ENCODE data around the gene ADAMTS6.
"Not testable (repeated sequence)": the region's sequence is repeated elsewhere in the genome, so short reads cannot be mapped to it uniquely, and the experiment has no call there.

ADAMTS6 gene

GRCh38 chr5:65391591-65391990 lies 90.1 kb downstream of the ADAMTS6 start:
- TF ChIP-seq, protein P1, sequence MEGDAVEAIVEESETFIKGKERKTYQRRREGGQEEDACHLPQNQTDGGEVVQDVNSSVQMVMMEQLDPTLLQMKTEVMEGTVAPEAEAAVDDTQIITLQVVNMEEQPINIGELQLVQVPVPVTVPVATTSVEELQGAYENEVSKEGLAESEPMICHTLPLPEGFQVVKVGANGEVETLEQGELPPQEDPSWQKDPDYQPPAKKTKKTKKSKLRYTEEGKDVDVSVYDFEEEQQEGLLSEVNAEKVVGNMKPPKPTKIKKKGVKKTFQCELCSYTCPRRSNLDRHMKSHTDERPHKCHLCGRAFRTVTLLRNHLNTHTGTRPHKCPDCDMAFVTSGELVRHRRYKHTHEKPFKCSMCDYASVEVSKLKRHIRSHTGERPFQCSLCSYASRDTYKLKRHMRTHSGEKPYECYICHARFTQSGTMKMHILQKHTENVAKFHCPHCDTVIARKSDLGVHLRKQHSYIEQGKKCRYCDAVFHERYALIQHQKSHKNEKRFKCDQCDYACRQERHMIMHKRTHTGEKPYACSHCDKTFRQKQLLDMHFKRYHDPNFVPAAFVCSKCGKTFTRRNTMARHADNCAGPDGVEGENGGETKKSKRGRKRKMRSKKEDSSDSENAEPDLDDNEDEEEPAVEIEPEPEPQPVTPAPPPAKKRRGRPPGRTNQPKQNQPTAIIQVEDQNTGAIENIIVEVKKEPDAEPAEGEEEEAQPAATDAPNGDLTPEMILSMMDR (conservative IDR thresholded peaks at IDR 0.05; ENCODE audit: control insufficient read depth, insufficient read depth, low read depth, low read length): no peak
- H3K4me3 ChIP-seq (ENCODE audit: control insufficient read depth, low read depth, low read length): no peak overlapping the region

GRCh38 chr5:65390208-65390607 lies 91.5 kb downstream of the ADAMTS6 start:
- no peak overlapping the region for H3K4me3 ChIP-seq (ENCODE audit: control insufficient read depth, low read depth, low read length)
- TF ChIP-seq, protein P1 (conservative IDR thresholded peaks at IDR 0.05; ENCODE audit: control insufficient read depth, insufficient read depth, low read depth, low read length): no peak
- DNase-seq (ENCODE audit: low read depth): no peak

More at GRCh38 chr5:65391591-65391990, 90.1 kb downstream of the ADAMTS6 start:
- peak; percentile 53 for DNase-seq (ENCODE audit: low read depth)

DNA sequence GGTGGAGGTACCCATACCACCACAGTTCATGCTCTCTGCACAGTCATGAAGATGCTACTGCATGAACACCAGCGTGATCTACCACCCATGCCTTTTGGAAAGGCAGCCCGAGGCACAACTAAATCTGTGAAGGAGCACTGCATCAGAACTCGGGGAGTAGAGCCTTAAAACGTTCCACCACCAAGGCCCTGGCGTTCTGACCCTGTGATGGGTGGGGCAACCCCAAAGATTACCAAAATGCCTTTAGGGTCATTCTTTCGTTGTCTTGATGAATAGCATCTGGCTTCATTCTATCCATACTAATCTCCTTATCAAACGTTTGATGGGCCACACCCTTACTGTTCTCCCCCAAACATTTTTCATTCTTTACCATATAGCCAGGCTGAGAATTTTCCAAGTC lies 97.9 kb downstream of the ADAMTS6 start:
- TF ChIP-seq, protein P1 (conservative IDR thresholded peaks at IDR 0.05; ENCODE audit: control insufficient read depth, insufficient read depth, low read depth, low read length): no peak
- H3K4me3 ChIP-seq (ENCODE audit: control insufficient read depth, low read depth, low read length): no peak overlapping the region
- no peak for DNase-seq (ENCODE audit: low read depth)

- H3K4me3 ChIP-seq (ENCODE audit: control insufficient read depth, low read depth, low read length): no peak overlapping the region
- DNase-seq (ENCODE audit: low read depth): peak; percentile 23
- TF ChIP-seq, protein P1 (conservative IDR thresholded peaks at IDR 0.05; ENCODE audit: control insufficient read depth, insufficient read depth, low read depth, low read length): no peak
Observed at GRCh38 chr5:65382582-65382981, 99.1 kb downstream of the ADAMTS6 start.

GRCh38 chr5:65370505-65370904 lies 111.2 kb downstream of the ADAMTS6 start:
- not testable (repeated sequence) for DNase-seq (ENCODE audit: low read depth); H3K4me3 ChIP-seq (ENCODE audit: control insufficient read depth, low read depth, low read length)

GRCh38 chr5:65366655-65367054 lies 115.1 kb downstream of the ADAMTS6 start:
- TF ChIP-seq, protein P1 (conservative IDR thresholded peaks at IDR 0.05; ENCODE audit: control insufficient read depth, insufficient read depth, low read depth, low read length): no peak
- DNase-seq (ENCODE audit: low read depth): no peak
- no peak overlapping the region for H3K4me3 ChIP-seq (ENCODE audit: control insufficient read depth, low read depth, low read length)

- TF ChIP-seq, protein P1 (conservative IDR thresholded peaks at IDR 0.05; ENCODE audit: control insufficient read depth, insufficient read depth, low read depth, low read length): no peak
- peak; percentile 43 for DNase-seq (ENCODE audit: low read depth)
- H3K4me3 ChIP-seq (ENCODE audit: control insufficient read depth, low read depth, low read length): no peak overlapping the region
Observed at GRCh38 chr5:65364907-65365306, 116.8 kb downstream of the ADAMTS6 start.
